ENCODE data around the gene CSF2RB. TPM values are rescaled to one million over a fixed set of nuclear protein-coding genes. Genes with fewer than 3 reads are reported as not detected.
"Not testable (repeated sequence)": the region's sequence is repeated elsewhere in the genome, so short reads cannot be mapped to it uniquely, and the experiment has no call there.

CSF2RB gene
- total RNA-seq, 1 experiment from 2014 or later, result not detected

- DNase-seq (ENCODE audit: low read depth), result peak; percentile 11
Measured at GRCh38 chr22:36966851-36967540, 53.6 kb downstream of the CSF2RB start.

- no peak for DNase-seq (ENCODE audit: low read depth)
Measured at GRCh38 chr22:36968249-36968964, 55.0 kb downstream of the CSF2RB start.

GRCh38 chr22:36971341-36972125, 58.1 kb downstream of the CSF2RB start:
- DNase-seq (ENCODE audit: low read depth), result no peak

GRCh38 chr22:36976606-36977005, 63.2 kb downstream of the CSF2RB start:
- no peak for DNase-seq (ENCODE audit: low read depth)

GRCh38 chr22:36977401-36977861, 64.0 kb downstream of the CSF2RB start:
- DNase-seq (ENCODE audit: low read depth), result peak; percentile 39

- DNase-seq (ENCODE audit: low read depth), result peak; percentile 69
Measured at GRCh38 chr22:36977947-36978660, 64.7 kb downstream of the CSF2RB start.

GRCh38 chr22:36979016-36979910, 65.8 kb downstream of the CSF2RB start:
- no peak for DNase-seq (ENCODE audit: low read depth)

GRCh38 chr22:36981247-36981775, 67.9 kb downstream of the CSF2RB start:
- DNase-seq (ENCODE audit: low read depth), result no peak

GRCh38 chr22:36982136-36982535, 68.7 kb downstream of the CSF2RB start:
- no peak for DNase-seq (ENCODE audit: low read depth)

GRCh38 chr22:36985211-36985889, 71.9 kb downstream of the CSF2RB start:
- DNase-seq (ENCODE audit: low read depth), result no peak

GRCh38 chr22:36986242-36986821, 72.9 kb downstream of the CSF2RB start:
- no peak for DNase-seq (ENCODE audit: low read depth)

- no peak for DNase-seq (ENCODE audit: low read depth)
Measured at GRCh38 chr22:36988075-36988832, 74.8 kb downstream of the CSF2RB start.

- DNase-seq (ENCODE audit: low read depth), result not testable (repeated sequence)
Measured at GRCh38 chr22:36989012-36989411, 75.6 kb downstream of the CSF2RB start.

Other genes with a start within 250 kb of the CSF2RB start
- gene CACNG2, start 209.9 kb upstream of the CSF2RB start, total RNA-seq (2014; rRNA removed), result not detected in 2 replicates
- gene IFT27, start 137.5 kb upstream of the CSF2RB start, total RNA-seq (2014; rRNA removed), result 6.3 and 9.4 TPM in 2 replicates
- gene PVALB, start 96.6 kb upstream of the CSF2RB start, total RNA-seq (2014; rRNA removed), result not detected in 2 replicates
- not detected in 2 replicates for gene NCF4, start 52.6 kb upstream of the CSF2RB start, total RNA-seq (2014; rRNA removed)
- 17.6 and 18.4 TPM in 2 replicates for gene TST, start 105.8 kb downstream of the CSF2RB start, total RNA-seq (2014; rRNA removed)
- gene MPST, start 106.1 kb downstream of the CSF2RB start, total RNA-seq (2014; rRNA removed), result 46.4 and 61.3 TPM in 2 replicates
- gene KCTD17, start 138.1 kb downstream of the CSF2RB start, total RNA-seq (2014; rRNA removed), result 34.0 and 35.1 TPM in 2 replicates
- gene TMPRSS6, start 196.1 kb downstream of the CSF2RB start, total RNA-seq (2014; rRNA removed), result not detected in 2 replicates
- gene IL2RB, start 236.3 kb downstream of the CSF2RB start, total RNA-seq (2014; rRNA removed), result not detected in 2 replicates

Data from LHCN-M2 (cell line).